GM13977 (cell line): ENCODE results near the gene AMELX.

Experiments used
- DNase-seq: peaks from one replicate; pipeline ENCODE4 v3.0.0; 2012; ENCODE audit warnings: low spot score
- in situ Hi-C: fragments of 300-500 bp; cut with MboI; formaldehyde crosslinking; loops from one replicate; pipeline ENCODE4 v1.12.0; 2022; ENCODE audit warnings: low sequenced_read_pairs, low pct_unique_long_range_greater_than_20kb, mixed read lengths, inconsistent platforms; ENCODE audit not compliant: unreplicated experiment
- TF ChIP-seq, protein P1 (sequence below): IDR thresholded peaks from 2 replicates; pipeline ENCODE4 v1.5.1; 2012; ENCODE audit warnings: mild to moderate bottlenecking, control low read depth; ENCODE audit not compliant: insufficient read depth; ENCODE audit errors: extremely low read depth, missing control alignments

Gene AMELX

GRCh38 chrX:11261260-11261659, 32.0 kb upstream of the AMELX start:
- in situ Hi-C loops = no loop called here
- DNase-seq = no peak

GRCh38 chrX:11264925-11265324, 28.3 kb upstream of the AMELX start:
- TF ChIP-seq, protein P1, sequence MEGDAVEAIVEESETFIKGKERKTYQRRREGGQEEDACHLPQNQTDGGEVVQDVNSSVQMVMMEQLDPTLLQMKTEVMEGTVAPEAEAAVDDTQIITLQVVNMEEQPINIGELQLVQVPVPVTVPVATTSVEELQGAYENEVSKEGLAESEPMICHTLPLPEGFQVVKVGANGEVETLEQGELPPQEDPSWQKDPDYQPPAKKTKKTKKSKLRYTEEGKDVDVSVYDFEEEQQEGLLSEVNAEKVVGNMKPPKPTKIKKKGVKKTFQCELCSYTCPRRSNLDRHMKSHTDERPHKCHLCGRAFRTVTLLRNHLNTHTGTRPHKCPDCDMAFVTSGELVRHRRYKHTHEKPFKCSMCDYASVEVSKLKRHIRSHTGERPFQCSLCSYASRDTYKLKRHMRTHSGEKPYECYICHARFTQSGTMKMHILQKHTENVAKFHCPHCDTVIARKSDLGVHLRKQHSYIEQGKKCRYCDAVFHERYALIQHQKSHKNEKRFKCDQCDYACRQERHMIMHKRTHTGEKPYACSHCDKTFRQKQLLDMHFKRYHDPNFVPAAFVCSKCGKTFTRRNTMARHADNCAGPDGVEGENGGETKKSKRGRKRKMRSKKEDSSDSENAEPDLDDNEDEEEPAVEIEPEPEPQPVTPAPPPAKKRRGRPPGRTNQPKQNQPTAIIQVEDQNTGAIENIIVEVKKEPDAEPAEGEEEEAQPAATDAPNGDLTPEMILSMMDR = no peak
- no peak for DNase-seq
- in situ Hi-C loops = no loop called here

More at GRCh38 chrX:11261260-11261659, 32.0 kb upstream of the AMELX start:
- TF ChIP-seq, protein P1 = no peak

DNA sequence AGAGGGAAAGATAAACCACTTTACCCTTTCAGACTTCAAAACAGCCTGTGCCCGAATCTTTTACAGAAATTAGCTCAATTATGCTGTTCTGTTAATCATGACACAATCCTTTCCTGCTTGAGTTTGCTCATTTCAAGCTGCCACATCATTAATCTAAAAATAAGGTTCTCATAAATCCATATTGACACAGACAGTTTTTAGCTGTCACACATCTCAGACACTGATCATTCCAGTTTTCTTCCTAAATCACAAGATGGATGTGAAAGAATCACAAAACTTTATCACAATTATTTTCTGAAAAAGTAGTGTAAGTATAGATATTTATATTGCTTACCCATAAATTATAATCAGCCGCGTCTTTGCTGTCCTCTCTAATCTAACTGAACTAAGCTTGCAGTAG, 27.9 kb upstream of the AMELX start:
- TF ChIP-seq, protein P1 = no peak
- DNase-seq = no peak
- in situ Hi-C loops = no loop called here

DNA sequence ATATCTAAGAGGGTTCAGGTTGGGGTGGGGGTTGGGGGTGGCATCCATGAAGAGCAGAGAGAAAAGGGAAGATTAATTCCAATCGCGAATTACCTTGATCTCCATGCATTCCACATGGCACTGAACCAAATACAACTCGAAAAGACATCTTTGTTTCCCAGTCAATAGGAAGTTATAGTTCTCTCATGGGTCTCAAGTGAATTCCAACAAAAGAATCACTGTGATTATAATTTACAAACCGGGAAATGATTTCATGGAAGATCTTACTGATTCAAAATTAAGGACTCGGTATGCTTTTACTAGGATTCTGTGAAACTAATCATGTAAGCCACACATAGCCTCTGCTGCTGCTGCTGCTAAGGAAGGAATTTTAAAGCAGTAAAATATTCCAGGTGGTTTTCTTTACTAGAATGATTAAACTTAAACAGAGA, 26.6 kb upstream of the AMELX start:
- no peak for DNase-seq
- TF ChIP-seq, protein P1 = no peak
- in situ Hi-C loops = no loop called here

GRCh38 chrX:11267425-11267824, 25.8 kb upstream of the AMELX start:
- in situ Hi-C loops = no loop called here
- TF ChIP-seq, protein P1 = no peak
- no peak for DNase-seq

DNA sequence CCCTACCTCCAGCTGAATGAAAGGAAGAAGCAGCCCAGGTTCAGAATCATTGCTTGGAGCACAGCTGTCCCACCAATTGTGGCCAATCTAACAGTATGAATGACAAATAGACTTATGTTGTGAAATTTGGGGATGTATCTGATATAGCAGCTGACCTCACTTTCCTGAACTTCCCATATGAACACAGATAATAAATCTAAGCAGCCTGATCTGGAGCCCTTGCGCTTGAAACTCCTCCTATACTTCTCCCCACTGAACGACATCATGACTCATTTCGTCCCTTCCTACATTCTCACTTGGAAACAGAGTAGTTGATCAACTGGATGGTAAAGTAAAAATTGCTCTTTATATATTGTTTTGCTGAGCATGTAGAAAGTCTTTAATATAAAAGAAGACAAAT, 24.2 kb upstream of the AMELX start:
- DNase-seq = no peak
- in situ Hi-C loops = no loop called here

More for the DNA sequence above, 24.2 kb upstream of the AMELX start:
- TF ChIP-seq, protein P1 = no peak
